ENCODE results near the gene PNPT1.
"Not testable (repeated sequence)": the region's sequence is repeated elsewhere in the genome, so short reads cannot be mapped to it uniquely, and the experiment has no call there.

GRCh38 chr2:55715178-55715577 lies 21.5 kb upstream of the PNPT1 start:
- not testable (repeated sequence) for TF ChIP-seq SRF (IDR thresholded peaks at IDR 0.05; ENCODE audit: low read depth); JUND (IDR thresholded peaks at IDR 0.05)
- TF ChIP-seq, protein P1, sequence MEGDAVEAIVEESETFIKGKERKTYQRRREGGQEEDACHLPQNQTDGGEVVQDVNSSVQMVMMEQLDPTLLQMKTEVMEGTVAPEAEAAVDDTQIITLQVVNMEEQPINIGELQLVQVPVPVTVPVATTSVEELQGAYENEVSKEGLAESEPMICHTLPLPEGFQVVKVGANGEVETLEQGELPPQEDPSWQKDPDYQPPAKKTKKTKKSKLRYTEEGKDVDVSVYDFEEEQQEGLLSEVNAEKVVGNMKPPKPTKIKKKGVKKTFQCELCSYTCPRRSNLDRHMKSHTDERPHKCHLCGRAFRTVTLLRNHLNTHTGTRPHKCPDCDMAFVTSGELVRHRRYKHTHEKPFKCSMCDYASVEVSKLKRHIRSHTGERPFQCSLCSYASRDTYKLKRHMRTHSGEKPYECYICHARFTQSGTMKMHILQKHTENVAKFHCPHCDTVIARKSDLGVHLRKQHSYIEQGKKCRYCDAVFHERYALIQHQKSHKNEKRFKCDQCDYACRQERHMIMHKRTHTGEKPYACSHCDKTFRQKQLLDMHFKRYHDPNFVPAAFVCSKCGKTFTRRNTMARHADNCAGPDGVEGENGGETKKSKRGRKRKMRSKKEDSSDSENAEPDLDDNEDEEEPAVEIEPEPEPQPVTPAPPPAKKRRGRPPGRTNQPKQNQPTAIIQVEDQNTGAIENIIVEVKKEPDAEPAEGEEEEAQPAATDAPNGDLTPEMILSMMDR (IDR thresholded peaks at IDR 0.05 in 2 of 3, conservative IDR thresholded peaks at IDR 0.05 in 1 of 3; ENCODE audit: borderline replicate concordance in 1 of 3, insufficient read depth in 1 of 3, low read depth in 2 of 3, low read length in 2 of 3): not testable (repeated sequence)
